ENCODE data around the gene METTL21A. TPM values are rescaled to one million over a fixed set of nuclear protein-coding genes. Genes with fewer than 3 reads are reported as not detected.
"Not testable (repeated sequence)": the region's sequence is repeated elsewhere in the genome, so short reads cannot be mapped to it uniquely, and the experiment has no call there.

The METTL21A gene
- total RNA-seq = 10 to 100 TPM; 35.2 to 37.0 TPM

DNA sequence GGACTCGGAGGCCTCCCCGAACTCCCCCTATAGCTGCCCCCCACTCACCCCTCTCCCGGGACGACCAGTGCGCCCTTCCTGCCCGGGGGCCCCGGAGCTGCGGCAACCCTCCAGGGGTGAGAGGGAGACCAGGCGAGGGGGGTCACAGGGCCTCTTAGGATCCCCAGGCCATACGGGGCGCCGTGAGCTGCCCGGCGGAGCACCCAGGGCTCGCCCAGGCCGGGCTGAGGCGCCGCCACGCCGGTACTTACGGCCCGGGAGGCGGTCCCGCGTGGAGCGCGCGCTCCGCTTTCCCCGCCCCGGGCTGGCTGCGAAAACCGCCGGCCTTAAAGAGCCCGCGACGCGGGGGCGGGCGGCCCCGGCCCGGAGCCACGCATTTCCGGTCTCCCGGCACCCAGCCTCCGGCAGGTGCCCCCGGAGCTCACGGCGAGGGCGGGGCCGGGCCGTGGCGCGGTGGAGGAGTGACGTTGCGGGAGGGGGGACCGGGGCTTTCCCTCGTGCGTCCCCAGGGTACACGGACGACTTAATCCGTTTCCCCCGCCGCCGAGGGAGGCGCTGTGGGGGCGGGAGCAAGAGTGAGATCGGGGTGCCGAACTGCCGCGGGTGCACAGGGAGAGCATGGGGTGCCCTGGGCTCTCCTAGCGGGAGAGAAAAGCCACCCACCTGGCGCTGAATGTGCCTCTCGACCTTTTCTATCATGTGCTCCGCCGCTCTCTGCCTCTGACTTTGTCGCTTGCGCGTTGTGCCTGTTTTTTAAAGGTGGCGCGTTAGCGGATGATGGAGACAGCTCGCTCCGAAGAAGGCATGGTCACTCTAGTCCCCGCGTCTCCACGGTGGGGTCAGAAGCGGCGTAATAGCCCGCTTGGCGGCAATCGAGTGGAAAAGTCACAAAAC lies at the start of gene METTL21A:
TSS of gene METTL21A (minus strand) at position 381 of the 894 bp plus-strand sequence. CDS start 1,019 bp downstream, outside the sequence.
- ChIA-PET CTCF (interaction anchor here (0.6 to 2.8 kb wide), 14 partner anchors 8 to 444 kb away, joined by 3 to 10 read pairs (median 3); partner anchors contain the start of gene CREB1), POLR2A (interaction anchor here (0.6 to 4.1 kb wide), 7 partner anchors 19 to 144 kb away, joined by 3 to 49 read pairs (median 4); partner anchors contain the start of genes CCNYL1, CREB1 and FZD5)

DNA sequence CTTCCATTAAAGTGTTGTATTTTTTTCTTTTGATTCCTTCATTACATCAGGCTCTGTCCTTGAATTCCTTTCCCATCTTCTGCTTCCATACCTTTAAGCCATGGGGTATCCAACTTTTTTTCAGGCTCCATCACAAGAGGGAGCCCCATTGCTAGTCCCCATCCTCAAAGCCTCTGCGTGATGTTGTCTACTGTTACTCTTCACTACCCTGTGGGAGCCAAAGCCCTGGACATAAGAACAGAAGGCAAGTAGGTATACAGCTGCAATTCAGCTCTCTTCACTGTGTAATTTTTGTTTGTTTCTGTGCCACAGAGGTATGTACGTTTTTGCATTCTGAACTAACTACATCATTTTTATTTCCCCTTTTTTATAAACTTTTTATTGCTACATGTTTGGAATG lies 49.6 kb upstream of the METTL21A start:
- POLR2A ChIA-PET = no interaction called here

GRCh38 chr2:207674266-207674774 lies 49.1 kb upstream of the METTL21A start:
- ChIA-PET POLR2A (no interaction called here), CTCF (no interaction called here)

More for the DNA sequence above, 49.6 kb upstream of the METTL21A start:
- CTCF ChIA-PET = no interaction called here

- CTCF ChIA-PET = no interaction called here
These were observed 48.2 kb upstream of the METTL21A start for GRCh38 chr2:207673431-207673830.

DNA sequence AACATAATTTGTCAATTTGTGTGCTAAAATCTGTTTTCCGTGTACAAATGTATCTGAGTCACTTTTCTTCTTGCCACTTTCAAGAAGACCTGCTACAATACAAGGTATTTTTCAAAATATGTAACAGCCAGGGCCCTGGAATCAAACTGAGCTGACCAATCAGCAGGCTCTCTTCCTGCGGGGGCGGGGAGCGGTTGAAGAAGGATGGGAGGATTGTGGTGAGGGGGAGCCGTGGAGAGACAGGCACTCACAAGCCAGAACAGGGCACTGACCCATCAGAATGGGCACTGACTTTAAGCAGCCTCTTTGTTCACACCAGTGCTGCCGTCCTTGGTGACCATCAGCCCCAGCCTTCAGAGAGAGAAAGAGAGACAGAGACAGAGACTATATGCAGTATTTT lies 45.7 kb upstream of the METTL21A start:
- CTCF ChIA-PET = no interaction called here

More at GRCh38 chr2:207673431-207673830, 48.2 kb upstream of the METTL21A start:
- POLR2A ChIA-PET = no interaction called here

GRCh38 chr2:207663870-207664545 lies 38.8 kb upstream of the METTL21A start:
- CTCF ChIA-PET = no interaction called here
- POLR2A ChIA-PET = no interaction called here

More for the DNA sequence above, 45.7 kb upstream of the METTL21A start:
- POLR2A ChIA-PET = no interaction called here

DNA sequence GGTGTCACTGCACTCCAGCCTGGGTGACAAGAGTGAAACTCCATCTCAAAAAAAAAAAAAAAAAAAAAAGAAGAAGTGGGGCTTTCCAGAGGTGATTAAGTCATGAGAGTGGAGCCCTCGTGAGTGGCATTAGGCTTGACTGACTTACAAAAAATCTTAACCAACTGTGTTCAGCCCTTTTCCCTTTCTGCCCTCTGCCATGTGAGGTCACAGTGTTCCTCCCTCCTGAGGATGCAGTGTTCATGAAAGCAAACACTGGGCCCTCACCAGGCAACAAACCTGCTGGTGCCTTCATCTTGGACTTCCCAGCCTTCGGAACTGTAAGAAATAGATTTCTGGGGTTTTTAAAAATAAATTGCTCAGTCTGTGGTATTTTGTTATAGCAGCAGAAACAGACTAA lies 37.0 kb upstream of the METTL21A start:
- POLR2A ChIA-PET = no interaction called here

DNA sequence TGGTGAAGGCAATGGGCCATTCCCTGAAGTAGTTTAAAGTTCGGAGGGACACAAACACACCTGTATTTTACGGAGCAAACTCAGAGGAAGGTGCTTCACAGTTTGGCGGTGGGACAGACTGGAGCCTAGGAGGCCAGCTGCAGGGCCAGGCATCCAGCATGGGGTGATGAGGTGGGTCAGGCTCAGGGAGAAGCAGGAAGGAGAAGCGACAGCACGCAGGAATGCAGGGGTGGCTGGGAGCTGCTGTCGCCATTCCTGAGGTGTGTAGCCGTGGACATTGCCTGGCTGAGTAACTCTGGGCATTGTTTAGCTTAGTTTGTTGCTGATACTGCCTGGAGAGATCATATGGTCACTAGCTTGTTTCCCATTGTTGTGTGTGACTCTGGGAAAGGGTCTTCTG lies 35.8 kb upstream of the METTL21A start:
- ChIA-PET CTCF (no interaction called here), POLR2A (no interaction called here)

More for the DNA sequence above, 37.0 kb upstream of the METTL21A start:
- CTCF ChIA-PET = no interaction called here

- POLR2A ChIA-PET = no interaction called here
These were observed 33.0 kb upstream of the METTL21A start for GRCh38 chr2:207658156-207658555.

DNA sequence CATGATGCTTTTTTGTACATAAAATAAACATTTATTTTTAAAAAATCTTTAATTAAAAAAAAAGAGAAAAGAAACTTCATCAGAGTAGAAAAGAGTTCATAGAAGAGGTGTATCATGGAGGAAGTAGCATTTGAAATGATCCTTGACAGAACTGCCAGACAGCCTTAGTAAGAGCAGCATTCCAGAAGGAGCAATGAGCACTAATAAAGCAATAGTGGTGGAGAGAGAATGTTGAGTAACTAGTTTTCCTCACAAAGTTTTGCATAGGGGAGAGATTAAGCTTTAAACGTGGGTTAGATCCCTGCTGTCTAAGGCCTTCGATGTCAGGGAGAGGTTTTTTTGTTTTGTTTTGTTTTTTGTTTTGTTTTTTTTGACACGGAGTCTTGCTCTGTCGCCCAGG lies 29.8 kb upstream of the METTL21A start:
- ChIA-PET CTCF (no interaction called here), POLR2A (no interaction called here)

More at GRCh38 chr2:207658156-207658555, 33.0 kb upstream of the METTL21A start:
- CTCF ChIA-PET = interaction anchor here (0.6 kb wide), 2 partner anchors 25 to 865 kb away, joined by 3 read pairs; no protein-coding TSS in a partner anchor

- POLR2A ChIA-PET, CTCF ChIA-PET: not testable (repeated sequence)
These were observed 21.4 kb upstream of the METTL21A start for GRCh38 chr2:207646582-207646981.

DNA sequence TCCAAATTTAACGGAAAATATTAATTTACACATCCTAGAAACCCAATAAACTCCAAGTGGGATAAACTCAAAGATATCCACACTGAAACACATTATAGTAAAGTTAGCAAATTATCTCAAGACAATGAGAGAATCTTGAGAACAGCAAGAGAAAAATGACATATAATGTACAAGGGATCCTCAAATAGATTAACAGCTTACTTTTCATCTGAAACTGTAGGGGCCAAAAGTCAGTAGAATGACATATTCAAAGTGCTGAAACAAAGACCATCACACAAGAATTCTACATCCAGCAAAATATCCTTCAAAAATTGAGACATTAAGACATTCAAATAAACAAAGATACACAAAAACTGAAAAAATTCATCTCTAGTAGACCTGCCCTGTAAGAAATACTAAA lies 18.7 kb upstream of the METTL21A start:
- ChIA-PET CTCF (interaction anchor here (0.6 kb wide), 1 partner anchor 901 kb away, joined by 3 read pairs; no protein-coding TSS in a partner anchor), POLR2A (no interaction called here)

DNA sequence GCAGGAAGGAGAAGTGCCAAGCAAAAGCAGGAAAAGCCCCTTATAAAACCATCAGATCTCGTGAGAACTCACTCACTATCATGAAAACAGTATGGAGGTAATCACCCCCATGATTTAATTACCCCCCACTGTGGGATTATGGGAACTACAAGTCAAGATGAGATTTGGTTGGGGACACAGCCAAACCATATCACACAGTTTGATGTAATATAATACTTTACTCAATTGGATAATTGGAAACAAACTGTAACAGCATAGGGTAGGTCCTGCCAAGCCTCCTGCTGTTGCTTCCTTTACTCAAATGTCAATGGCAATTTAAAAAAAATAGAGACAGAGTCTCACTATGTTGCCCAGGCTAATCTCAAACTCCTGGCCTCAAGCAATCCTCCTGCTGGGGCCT lies 15.5 kb upstream of the METTL21A start:
- ChIA-PET POLR2A (no interaction called here), CTCF (interaction anchor here (0.5 kb wide), 1 partner anchor 29 kb away, joined by 3 read pairs; no protein-coding TSS in a partner anchor)

- ChIA-PET CTCF (interaction anchor here (0.5 to 0.9 kb wide), 2 partner anchors 14 to 28 kb away, joined by 3 read pairs; no protein-coding TSS in a partner anchor), POLR2A (no interaction called here)
These were observed 15.0 kb upstream of the METTL21A start for GRCh38 chr2:207640160-207640559.

GRCh38 chr2:207639288-207639687 lies 14.1 kb upstream of the METTL21A start:
- POLR2A ChIA-PET = not testable (repeated sequence)
- CTCF ChIA-PET = interaction anchor here (0.9 kb wide), 1 partner anchor 13 kb away, joined by 3 read pairs; no protein-coding TSS in a partner anchor

- POLR2A ChIA-PET = no interaction called here
- CTCF ChIA-PET = interaction anchor here (0.9 kb wide), 1 partner anchor 10 kb away, joined by 3 read pairs; no protein-coding TSS in a partner anchor
These were observed 10.4 kb upstream of the METTL21A start for GRCh38 chr2:207635468-207636200.

GRCh38 chr2:207633686-207634085 lies 8.5 kb upstream of the METTL21A start:
- ChIA-PET POLR2A (no interaction called here), CTCF (interaction anchor here (1.0 to 1.4 kb wide), 3 partner anchors 8 to 406 kb away, joined by 3 to 4 read pairs (median 4); partner anchors contain the start of gene METTL21A)

DNA sequence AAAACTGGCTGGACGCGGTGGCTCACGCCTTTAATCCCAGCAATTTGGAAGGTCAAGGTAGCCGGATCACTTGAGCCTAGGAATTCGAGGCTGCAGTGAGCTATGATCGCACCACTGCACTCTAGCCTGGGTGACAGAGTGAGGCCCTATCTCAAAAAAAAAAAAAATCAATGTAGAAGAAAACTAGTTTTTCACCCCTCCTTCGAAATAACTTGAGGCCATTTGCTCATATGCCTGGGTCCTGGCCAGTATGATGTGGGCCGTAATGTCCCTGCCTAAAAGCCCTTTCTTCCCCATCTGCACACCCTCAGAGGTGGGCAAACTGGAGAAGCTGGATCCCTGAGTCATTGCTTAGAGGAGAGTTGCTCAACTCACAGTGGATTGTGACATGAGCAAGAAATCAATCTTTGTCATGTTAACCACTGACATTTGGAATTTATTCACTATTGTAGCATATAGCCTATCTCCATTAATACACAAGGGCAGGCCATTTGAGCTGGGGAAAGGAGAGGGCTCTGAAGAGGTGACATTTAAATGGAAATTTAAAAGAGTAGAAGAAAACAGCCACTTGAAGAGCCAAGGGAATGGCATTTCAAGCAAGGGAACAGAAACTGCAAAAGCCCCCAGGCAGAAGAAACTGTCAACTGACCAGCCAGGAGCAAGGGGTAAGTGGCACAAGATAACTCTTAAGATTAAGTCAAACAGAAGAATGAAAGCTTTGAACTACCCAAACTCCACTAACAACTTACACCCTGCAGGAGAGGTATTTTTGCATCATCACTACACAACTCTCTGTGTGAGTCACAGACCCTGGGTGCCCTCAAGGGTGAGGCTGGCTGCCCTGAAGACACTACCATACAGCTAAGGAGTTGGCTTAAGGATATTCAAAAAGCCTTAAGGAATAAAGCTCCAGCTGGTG lies 7.6 kb upstream of the METTL21A start:
- POLR2A ChIA-PET = no interaction called here
- CTCF ChIA-PET = interaction anchor here (1.0 to 1.4 kb wide), 3 partner anchors 8 to 407 kb away, joined by 3 to 4 read pairs (median 4); partner anchors contain the start of gene METTL21A
